H9 (cell line): ENCODE results near the gene RYR3. TPM values are rescaled to one million over a fixed set of nuclear protein-coding genes. Genes with fewer than 3 reads are reported as not detected.

ENCODE experiments used
- DNase-seq: peaks from one replicate; pipeline ENCODE4 v3.0.0-alpha.2; 2017
- H2AFZ ChIP-seq: one replicate; pipeline ENCODE4 v1.6.1; 2013; ENCODE audit warnings: mild to moderate bottlenecking, low read length, control low read depth, moderate library complexity
- H2AK5ac ChIP-seq: 2 replicates; pipeline ENCODE4 v1.6.1; 2013; ENCODE audit warnings: low read length, control low read depth, mixed read lengths; ENCODE audit not compliant: insufficient read length
- H2BK120ac ChIP-seq: one replicate; pipeline ENCODE4 v1.6.1; 2013; ENCODE audit warnings: low read depth, mild to moderate bottlenecking, low read length, control low read depth, inconsistent platforms; ENCODE audit not compliant: poor library complexity, severe bottlenecking
- H2BK12ac ChIP-seq: 2 replicates; pipeline ENCODE4 v1.6.1; 2013; ENCODE audit warnings: low read length, control low read depth, mixed read lengths, low read depth; ENCODE audit not compliant: insufficient read length
- H2BK15ac ChIP-seq: 2 replicates; pipeline ENCODE4 v1.6.1; 2013; ENCODE audit warnings: low read depth, low read length, control low read depth
- H2BK20ac ChIP-seq: one replicate; pipeline ENCODE4 v1.6.1; 2013; ENCODE audit warnings: low read depth, mild to moderate bottlenecking, low read length, control low read depth, inconsistent platforms; ENCODE audit not compliant: poor library complexity, severe bottlenecking
- H2BK5ac ChIP-seq: 2 replicates; pipeline ENCODE4 v1.6.1; 2013; ENCODE audit warnings: low read length, control low read depth, mixed read lengths; ENCODE audit not compliant: insufficient read length
- H3K14ac ChIP-seq: 2 replicates; pipeline ENCODE4 v1.6.1; 2013; ENCODE audit warnings: low read length, control low read depth; ENCODE audit not compliant: insufficient read depth
- H3K18ac ChIP-seq: 2 replicates; pipeline ENCODE4 v1.6.1; 2013; ENCODE audit warnings: low read depth, mild to moderate bottlenecking, mixed read lengths, low read length, control low read depth; ENCODE audit not compliant: insufficient read length
- H3K23ac ChIP-seq: 2 replicates; pipeline ENCODE4 v1.6.1; 2013; ENCODE audit warnings: low read length, control low read depth, mixed read lengths, low read depth; ENCODE audit not compliant: insufficient read length
- H3K23me2 ChIP-seq: 2 replicates; pipeline ENCODE4 v1.6.1; 2013; ENCODE audit warnings: low read depth, mild to moderate bottlenecking, mixed read lengths, low read length, control low read depth; ENCODE audit not compliant: insufficient read length, poor library complexity, severe bottlenecking
- H3K27ac ChIP-seq: 2 replicates; pipeline ENCODE4 v1.5.1; 2013; ENCODE audit warnings: low read length, control low read depth, mixed read lengths, low read depth; ENCODE audit not compliant: insufficient read length
- H3K27me3 ChIP-seq: 2 replicates; pipeline ENCODE4 v1.6.1; 2013; ENCODE audit warnings: low read length, control low read depth, inconsistent platforms; ENCODE audit not compliant: insufficient read depth
- H3K4ac ChIP-seq: 2 replicates; pipeline ENCODE4 v1.6.1; 2013; ENCODE audit warnings: low read depth, mild to moderate bottlenecking, control low read depth, inconsistent platforms, low read length, moderate library complexity
- H3K4me1 ChIP-seq: 2 replicates; pipeline ENCODE4 v1.6.1; 2013; ENCODE audit warnings: low read length, control low read depth, inconsistent platforms; ENCODE audit not compliant: insufficient read depth
- H3K4me2 ChIP-seq: 2 replicates; pipeline ENCODE4 v1.6.1; 2013; ENCODE audit warnings: low read length, control low read depth, mixed read lengths; ENCODE audit not compliant: insufficient read length, insufficient read depth
- H3K56ac ChIP-seq: 2 replicates; pipeline ENCODE4 v1.6.1; 2013; ENCODE audit warnings: low read depth, mild to moderate bottlenecking, mixed read lengths, low read length, control low read depth; ENCODE audit not compliant: insufficient read length
- H3K79me1 ChIP-seq: 2 replicates; pipeline ENCODE4 v1.6.1; 2013; ENCODE audit warnings: low read depth, mild to moderate bottlenecking, moderate library complexity, low read length, control low read depth, inconsistent platforms; ENCODE audit not compliant: insufficient read depth, poor library complexity, severe bottlenecking
- H3K79me2 ChIP-seq: 2 replicates; pipeline ENCODE4 v1.6.1; 2013; ENCODE audit warnings: low read length, control low read depth, inconsistent platforms; ENCODE audit not compliant: insufficient read depth
- H3K9ac ChIP-seq: 2 replicates; pipeline ENCODE4 v1.6.1; 2013; ENCODE audit warnings: low read length, control low read depth, mixed read lengths; ENCODE audit not compliant: insufficient read length; ENCODE audit errors: extremely low read depth
- H3K9me3 ChIP-seq: one replicate; pipeline ENCODE4 v1.6.1; 2013; ENCODE audit warnings: low read depth, low read length, inconsistent platforms; ENCODE audit not compliant: control insufficient read depth
- H3T11ph ChIP-seq: one replicate; pipeline ENCODE4 v1.6.1; 2013; ENCODE audit warnings: mild to moderate bottlenecking, low read length, control low read depth, inconsistent platforms
- H4K20me1 ChIP-seq: one replicate; pipeline ENCODE4 v1.6.1; 2013; ENCODE audit not compliant: control insufficient read depth, insufficient read length, insufficient read depth
- H4K5ac ChIP-seq: 2 replicates; pipeline ENCODE4 v1.6.1; 2013; ENCODE audit warnings: low read depth, mild to moderate bottlenecking, mixed read lengths, low read length, control low read depth; ENCODE audit not compliant: insufficient read length
- H4K8ac ChIP-seq: replicated peaks from 2 replicates; pipeline ENCODE4 v1.6.1; 2013; ENCODE audit warnings: low read length, control low read depth, mixed read lengths, low read depth; ENCODE audit not compliant: insufficient read length
- H4K91ac ChIP-seq: 2 replicates; pipeline ENCODE4 v1.6.1; 2013; ENCODE audit warnings: low read depth, mild to moderate bottlenecking, moderate library complexity, mixed read lengths, low read length, control low read depth; ENCODE audit not compliant: insufficient read length
- H3K27ac Mint-ChIP-seq, 3 experiments: 2 replicates in 2 of 3; 3 replicates in 1 of 3; pipeline ENCODE4 v1.8.0; 2020 to 2021; ENCODE audit warnings: mixed read lengths in 3 of 3, mild to moderate bottlenecking in 1 of 3, moderate library complexity in 1 of 3
- H3K27me3 Mint-ChIP-seq: 2 replicates; pipeline ENCODE4 v1.8.0; 2021; ENCODE audit warnings: low read depth, mild to moderate bottlenecking, moderate library complexity, mixed read lengths
- H3K36me3 Mint-ChIP-seq, 3 experiments: 2 replicates in 2 of 3; 3 replicates in 1 of 3; pipeline ENCODE4 v1.8.0; 2020 to 2021; ENCODE audit warnings: low read depth in 3 of 3, mixed read lengths in 3 of 3; ENCODE audit not compliant: insufficient read depth in 1 of 3
- H3K4me1 Mint-ChIP-seq, 2 experiments: 2 replicates each; pipeline ENCODE4 v1.8.0; 2020; ENCODE audit warnings: mixed read lengths in 2 of 2
- H3K4me3 Mint-ChIP-seq, 2 experiments: 2 replicates in 1 of 2; 3 replicates in 1 of 2; pipeline ENCODE4 v1.8.0; 2020 to 2021; ENCODE audit warnings: mild to moderate bottlenecking in 2 of 2, mixed read lengths in 2 of 2, moderate library complexity in 1 of 2
- H3K9me3 Mint-ChIP-seq, 2 experiments: 2 replicates in 1 of 2; 3 replicates in 1 of 2; pipeline ENCODE4 v1.8.0; 2020; ENCODE audit warnings: mild to moderate bottlenecking in 2 of 2, mixed read lengths in 2 of 2, moderate library complexity in 1 of 2
- WGBS: extraction: QIAGEN DNeasy Blood & Tissue Kit; methylation state at CpG from one replicate; pipeline ENCODE4 v1.1.7; 2013; ENCODE audit warnings: missing lambda C conversion rate, low lambda C conversion rate, mixed read lengths; ENCODE audit not compliant: insufficient read length; ENCODE audit errors: extremely low coverage; 5-methylcytosine and 5-hydroxymethylcytosine counted together
- total RNA-seq: library from RNA; stranded (reverse); gene quantifications from 2 replicates; pipeline ENCODE4 v1.2.1, GENCODE V29; 2021
- TF ChIP-seq, protein P1 (sequence below): fragments of 200-600 bp; sonication (generic); conservative IDR thresholded peaks from 3 replicates; pipeline ENCODE4 v1.8.0; 2021; ENCODE audit warnings: antibody characterized with exemption, mild to moderate bottlenecking

The RYR3 gene
- total RNA-seq, 1 experiment from 2014 or later = 0.85 TPM

DNA sequence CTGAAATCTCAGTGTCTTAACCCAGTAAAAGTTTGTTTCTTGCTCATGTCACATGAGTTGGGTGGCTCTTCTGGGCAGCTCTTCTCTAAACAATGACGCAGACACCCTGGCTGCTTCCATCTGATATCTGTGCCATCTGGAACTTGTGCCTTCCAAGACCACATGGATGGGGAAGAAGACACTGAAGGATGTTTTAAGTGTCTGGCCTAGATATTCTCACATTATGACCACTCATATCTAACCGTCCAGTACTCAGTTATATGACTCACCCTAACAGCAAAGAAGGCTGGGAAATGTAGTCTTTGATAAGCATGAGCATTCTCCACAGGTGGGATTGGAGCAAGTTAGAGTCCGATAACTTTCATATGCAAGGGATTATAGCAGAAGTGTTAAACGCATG is 66.4 kb downstream of the RYR3 start:
- DNase-seq = no peak
- Histone ChIP-seq H2BK120ac (no peak overlapping the region), H2BK20ac (no peak overlapping the region), H3K9me3 (no peaks in the 10 kb centered on the region), H2BK12ac (no peak overlapping the region), H3K4me1 (no peaks in the 10 kb centered on the region), H3K14ac (no peak overlapping the region), H4K91ac (no peak overlapping the region), H3K27me3 (no peaks in the 10 kb centered on the region), H3K9ac (no peak overlapping the region), H3K79me2 (no peaks in the 10 kb centered on the region), H3K4me2 (no peak overlapping the region), H2AK5ac (no peak overlapping the region), H4K8ac (no peak overlapping the region), H2AFZ (no peak overlapping the region), H3K79me1 (no peaks in the 10 kb centered on the region), H3T11ph (no peak overlapping the region), H4K20me1 (no peaks in the 10 kb centered on the region), H3K56ac (no peak overlapping the region), H3K4ac (no peak overlapping the region), H4K5ac (no peak overlapping the region), H3K23me2 (no peaks in the 10 kb centered on the region), H3K27ac (no peak overlapping the region), H2BK15ac (no peak overlapping the region), H2BK5ac (no peak overlapping the region), H3K23ac (no peak overlapping the region), H3K18ac (no peak overlapping the region)
- no CpG with 5 or more reads among the region's 4 CpGs for WGBS
- Mint-ChIP-seq H3K4me1 (no peaks in the 10 kb centered on the region), H3K4me3 (no peak overlapping the region), H3K36me3 (no peaks in the 10 kb centered on the region), H3K27me3 (no peaks in the 10 kb centered on the region; the same call in none of the 2 replicates), H3K27ac (no peak overlapping the region), H3K9me3 (no peaks in the 10 kb centered on the region)
- TF ChIP-seq, protein P1, sequence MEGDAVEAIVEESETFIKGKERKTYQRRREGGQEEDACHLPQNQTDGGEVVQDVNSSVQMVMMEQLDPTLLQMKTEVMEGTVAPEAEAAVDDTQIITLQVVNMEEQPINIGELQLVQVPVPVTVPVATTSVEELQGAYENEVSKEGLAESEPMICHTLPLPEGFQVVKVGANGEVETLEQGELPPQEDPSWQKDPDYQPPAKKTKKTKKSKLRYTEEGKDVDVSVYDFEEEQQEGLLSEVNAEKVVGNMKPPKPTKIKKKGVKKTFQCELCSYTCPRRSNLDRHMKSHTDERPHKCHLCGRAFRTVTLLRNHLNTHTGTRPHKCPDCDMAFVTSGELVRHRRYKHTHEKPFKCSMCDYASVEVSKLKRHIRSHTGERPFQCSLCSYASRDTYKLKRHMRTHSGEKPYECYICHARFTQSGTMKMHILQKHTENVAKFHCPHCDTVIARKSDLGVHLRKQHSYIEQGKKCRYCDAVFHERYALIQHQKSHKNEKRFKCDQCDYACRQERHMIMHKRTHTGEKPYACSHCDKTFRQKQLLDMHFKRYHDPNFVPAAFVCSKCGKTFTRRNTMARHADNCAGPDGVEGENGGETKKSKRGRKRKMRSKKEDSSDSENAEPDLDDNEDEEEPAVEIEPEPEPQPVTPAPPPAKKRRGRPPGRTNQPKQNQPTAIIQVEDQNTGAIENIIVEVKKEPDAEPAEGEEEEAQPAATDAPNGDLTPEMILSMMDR = no peak
